Lung microvascular endothelial cell (primary cell): ENCODE results near the gene FOXI1. TPM values are rescaled to one million over a fixed set of nuclear protein-coding genes. Genes with fewer than 3 reads are reported as not detected.
"Not testable (repeated sequence)": the region's sequence is repeated elsewhere in the genome, so short reads cannot be mapped to it uniquely, and the experiment has no call there.

Experiments
- DNase-seq, 2 donors: peaks; one replicate each; pipeline versions ENCODE4 v3.0.0 to v3.0.0-alpha.2; 2010; ENCODE audit warnings: low read depth in 2 of 2
- total RNA-seq: library from RNA; depleted of rRNA; stranded (reverse); fragments of >200 nt; gene quantifications from 2 replicates; pipeline ENCODE4 v1.2.1, GENCODE V29; 2014

Gene FOXI1
- total RNA-seq, 1 donor from 2014 or later = not detected

- DNase-seq = no peak
These were observed 13.1 kb upstream of the FOXI1 start for GRCh38 chr5:170092455-170093101.

- DNase-seq = not testable (repeated sequence)
These were observed 11.4 kb upstream of the FOXI1 start for GRCh38 chr5:170094329-170094728.

- peak in 1 of 2 donors; percentile 39 for DNase-seq
These were observed 10.1 kb upstream of the FOXI1 start for GRCh38 chr5:170095646-170096045.

- peak in 1 of 2 donors; percentile 74 for DNase-seq
These were observed 7.8 kb upstream of the FOXI1 start for GRCh38 chr5:170097934-170098333.

- peak; percentile 77 to 88 for DNase-seq
These were observed 5.4 kb upstream of the FOXI1 start for GRCh38 chr5:170100066-170100943.

- no peak for DNase-seq
These were observed 2.2 kb upstream of the FOXI1 start for GRCh38 chr5:170103447-170103846.

- no peak for DNase-seq
These were observed 1.4 kb upstream of the FOXI1 start for GRCh38 chr5:170104299-170104698.

GRCh38 chr5:170104710-170105109 is 987 bp upstream of the FOXI1 start:
- DNase-seq = no peak

- no peak for DNase-seq
These were observed 2.0 kb downstream of the FOXI1 start for GRCh38 chr5:170107674-170108073.

GRCh38 chr5:170108266-170108785 is 2.6 kb downstream of the FOXI1 start:
- DNase-seq = no peak

GRCh38 chr5:170109059-170110031 is 3.6 kb downstream of the FOXI1 start:
- no peak for DNase-seq

- DNase-seq = no peak
These were observed 4.8 kb downstream of the FOXI1 start for GRCh38 chr5:170110403-170111087.

- DNase-seq = no peak
These were observed 5.5 kb downstream of the FOXI1 start for GRCh38 chr5:170111088-170111785.

- no peak for DNase-seq
These were observed 7.3 kb downstream of the FOXI1 start for GRCh38 chr5:170112876-170113521.

GRCh38 chr5:170113522-170113900 is 7.8 kb downstream of the FOXI1 start:
- no peak for DNase-seq

- DNase-seq = no peak
These were observed 8.6 kb downstream of the FOXI1 start for GRCh38 chr5:170114271-170114670.

GRCh38 chr5:170115925-170116324 is 10.2 kb downstream of the FOXI1 start:
- DNase-seq = no peak

- DNase-seq = no peak
These were observed 12.0 kb downstream of the FOXI1 start for GRCh38 chr5:170117736-170118135.

- no peak for DNase-seq
These were observed 14.9 kb downstream of the FOXI1 start for GRCh38 chr5:170120576-170120975.

- no peak for DNase-seq
These were observed 15.6 kb downstream of the FOXI1 start for GRCh38 chr5:170121321-170121720.
